ENCODE results near the gene GPR139. TPM values are rescaled to one million over a fixed set of nuclear protein-coding genes. Genes with fewer than 3 reads are reported as not detected.

GPR139 gene
- total RNA-seq, 1 experiment from 2014 or later: not detected

GRCh38 chr16:20020083-20020482 lies 53.6 kb downstream of the GPR139 start:
- H3K36me3 ChIP-seq (ENCODE audit: low read depth, low read length): no peaks in the 10 kb centered on the region
- ATAC-seq: no peak
- DNase-seq: no peak
- no peak overlapping the region for H3K4me2 ChIP-seq (ENCODE audit: low read length)
- H3K79me2 ChIP-seq (ENCODE audit: low read length): no peaks in the 10 kb centered on the region
- no peak overlapping the region for H3K9ac ChIP-seq (ENCODE audit: low read length)
- H3K4me3 ChIP-seq (ENCODE audit: low read length): no peak overlapping the region
- H3K9me3 ChIP-seq (ENCODE audit: low read length): no peaks in the 10 kb centered on the region
- no peaks in the 10 kb centered on the region for H3K9me2 ChIP-seq (replicated peaks; ENCODE audit: low read length)
- H2AFZ ChIP-seq (ENCODE audit: low read length): no peak overlapping the region
- BruUV-seq (replicated peaks): no TSS peak
- TF ChIP-seq EZH2 (IDR thresholded peaks at IDR 0.05; ENCODE audit: low read length, unreplicated experiment) (no peak), CTCF (conservative IDR thresholded peaks at IDR 0.05; ENCODE audit: low read depth, low read length) (no peak), EZH2phosphoT487 (IDR thresholded peaks at IDR 0.05; ENCODE audit: borderline replicate concordance, low read length) (no peak)
- no peaks in the 10 kb centered on the region for H3K27me3 ChIP-seq (ENCODE audit: low read length)
- no peaks in the 10 kb centered on the region for H4K20me1 ChIP-seq (ENCODE audit: low read length)
- POLR2A ChIA-PET (ENCODE audit: unreplicated experiment): no interaction called here
- H3K27ac ChIP-seq (ENCODE audit: low read length): no peak overlapping the region
- intact Hi-C loops (cut with micrococcal nuclease): no loop called here
- H3K4me1 ChIP-seq (ENCODE audit: insufficient read depth, low read length): no peaks in the 10 kb centered on the region
- no peaks in the 10 kb centered on the region for H3F3A ChIP-seq (ENCODE audit: low read length, unreplicated experiment)
- CTCF ChIA-PET: no interaction called here

DNA sequence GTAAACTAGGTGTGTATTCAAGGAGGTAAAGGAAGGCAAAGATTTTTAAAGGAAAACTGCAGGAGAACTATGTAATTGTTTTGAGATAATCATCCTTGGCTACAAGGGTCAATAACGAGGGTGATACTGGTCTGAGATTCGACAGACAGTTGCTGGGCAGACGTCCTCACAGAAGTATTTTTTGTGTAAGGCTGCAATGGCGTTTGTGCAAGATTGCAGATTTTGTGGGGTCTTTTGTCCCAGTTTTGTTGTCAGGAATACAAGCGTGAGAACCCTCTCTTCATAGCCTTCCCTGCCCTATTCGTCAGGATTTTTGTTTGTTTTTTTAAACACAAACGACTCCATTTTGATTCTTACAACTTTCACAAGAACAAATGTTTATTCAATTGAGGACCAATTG lies 57.5 kb downstream of the GPR139 start:
- Histone ChIP-seq H3K36me3 (ENCODE audit: low read depth, low read length) (no peaks in the 10 kb centered on the region), H3K4me1 (ENCODE audit: insufficient read depth, low read length) (no peaks in the 10 kb centered on the region), H3K4me2 (ENCODE audit: low read length) (no peak overlapping the region), H3K9ac (ENCODE audit: low read length) (no peak overlapping the region), H3K27me3 (ENCODE audit: low read length) (no peaks in the 10 kb centered on the region), H3K4me3 (ENCODE audit: low read length) (no peak overlapping the region), H3K27ac (ENCODE audit: low read length) (no peak overlapping the region), H3F3A (ENCODE audit: low read length, unreplicated experiment) (no peaks in the 10 kb centered on the region), H3K9me2 (replicated peaks; ENCODE audit: low read length) (no peaks in the 10 kb centered on the region), H3K79me2 (ENCODE audit: low read length) (no peaks in the 10 kb centered on the region), H2AFZ (ENCODE audit: low read length) (no peak overlapping the region), H4K20me1 (ENCODE audit: low read length) (no peaks in the 10 kb centered on the region), H3K9me3 (ENCODE audit: low read length) (no peaks in the 10 kb centered on the region)
- TF ChIP-seq EZH2phosphoT487 (IDR thresholded peaks at IDR 0.05; ENCODE audit: borderline replicate concordance, low read length): no peak
- no peak for TF ChIP-seq EZH2 (IDR thresholded peaks at IDR 0.05; ENCODE audit: low read length, unreplicated experiment)
- no peak for TF ChIP-seq CTCF (conservative IDR thresholded peaks at IDR 0.05; ENCODE audit: low read depth, low read length)
- BruUV-seq (replicated peaks): no TSS peak
- ChIA-PET CTCF (no interaction called here), POLR2A (ENCODE audit: unreplicated experiment) (no interaction called here)
- ATAC-seq (no peak), DNase-seq (no peak)
- intact Hi-C loops (cut with micrococcal nuclease): no loop called here

DNA sequence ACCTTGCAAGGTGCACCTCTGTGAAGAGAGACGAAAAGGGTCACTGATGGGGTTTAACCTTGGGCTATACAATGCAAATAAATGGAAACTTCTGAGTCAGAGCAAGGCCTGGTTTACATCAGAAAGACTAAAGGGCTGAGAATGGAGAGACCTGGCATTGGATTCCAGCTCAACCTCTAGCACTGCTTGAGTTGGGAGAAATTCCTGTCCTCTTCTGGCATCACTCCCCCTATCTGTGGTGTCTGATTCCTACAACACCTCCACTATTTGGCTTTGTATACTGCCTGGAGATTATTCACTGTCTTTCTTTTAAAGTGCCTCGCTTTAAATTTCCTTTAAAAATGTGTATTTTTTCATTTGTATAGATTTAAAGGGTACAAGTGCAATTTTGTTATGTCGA lies 68.8 kb downstream of the GPR139 start:
- Histone ChIP-seq H3K27ac (ENCODE audit: low read length) (no peak overlapping the region), H3K79me2 (ENCODE audit: low read length) (no peaks in the 10 kb centered on the region), H3K9ac (ENCODE audit: low read length) (no peak overlapping the region), H3K4me2 (ENCODE audit: low read length) (no peak overlapping the region), H3K4me1 (ENCODE audit: insufficient read depth, low read length) (no peaks in the 10 kb centered on the region), H3K9me3 (ENCODE audit: low read length) (no peaks in the 10 kb centered on the region), H2AFZ (ENCODE audit: low read length) (no peak overlapping the region), H4K20me1 (ENCODE audit: low read length) (no peaks in the 10 kb centered on the region), H3K4me3 (ENCODE audit: low read length) (no peak overlapping the region), H3K27me3 (ENCODE audit: low read length) (no peaks in the 10 kb centered on the region; the same call in 1 of the 2 replicates), H3F3A (ENCODE audit: low read length, unreplicated experiment) (no peaks in the 10 kb centered on the region), H3K9me2 (replicated peaks; ENCODE audit: low read length) (no peaks in the 10 kb centered on the region), H3K36me3 (ENCODE audit: low read depth, low read length) (no peaks in the 10 kb centered on the region)
- ATAC-seq (no peak), DNase-seq (no peak)
- ChIA-PET CTCF (no interaction called here), POLR2A (ENCODE audit: unreplicated experiment) (no interaction called here)
- BruUV-seq (replicated peaks): no TSS peak
- 0 out of 2 replicates have a peak, but pooled peaks have one; percentile 22 for TF ChIP-seq CTCF (conservative IDR thresholded peaks at IDR 0.05; ENCODE audit: low read depth, low read length)
- TF ChIP-seq EZH2 (IDR thresholded peaks at IDR 0.05; ENCODE audit: low read length, unreplicated experiment): no peak
- intact Hi-C loops (cut with micrococcal nuclease): no loop called here

All from PC-3 (cell line).